NT2/D1 (cell line): ENCODE measurements around the gene ELK4.

Experiments used
- YY1 ChIP-seq: IDR thresholded peaks from 2 replicates; pipeline ENCODE4 v1.6.1; 2011; ENCODE audit not compliant: insufficient read length, insufficient read depth
- ZNF274 ChIP-seq: IDR thresholded peaks from 2 replicates; pipeline ENCODE4 v1.6.1; 2011; ENCODE audit warnings: mild to moderate bottlenecking, low read depth, low read length

DNA sequence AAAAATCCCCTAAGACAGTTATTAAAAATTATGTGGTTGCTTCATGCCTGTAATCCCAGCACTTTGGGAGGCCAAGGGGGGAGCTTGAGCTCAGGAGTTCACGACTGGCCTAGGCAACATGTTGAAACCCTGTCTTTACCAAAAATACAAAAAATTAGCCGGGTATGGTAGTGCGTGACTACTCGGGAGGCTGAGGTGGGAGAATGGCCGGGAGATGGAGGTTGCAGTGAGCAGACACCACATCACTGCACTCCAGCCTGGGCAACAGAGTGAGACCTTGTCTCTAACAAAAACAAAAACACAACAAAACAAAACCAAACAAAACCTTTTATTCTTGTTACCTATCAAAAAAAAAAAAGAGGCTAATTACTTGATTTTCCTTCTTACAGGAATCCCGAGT lies 2.1 kb downstream of the ELK4 start:
- TF ChIP-seq ZNF274 (no peak), YY1 (no peak)
